HG03095 (cell line): Measurements from ENCODE around the gene ANTKMT.

Source experiments
- ATAC-seq: cut with Tn5 transposase; IDR thresholded peaks from one replicate; pipeline ENCODE4 v1.9.1; 2021; ENCODE audit warnings: moderate library complexity; ENCODE audit not compliant: unreplicated experiment

Gene ANTKMT

DNA sequence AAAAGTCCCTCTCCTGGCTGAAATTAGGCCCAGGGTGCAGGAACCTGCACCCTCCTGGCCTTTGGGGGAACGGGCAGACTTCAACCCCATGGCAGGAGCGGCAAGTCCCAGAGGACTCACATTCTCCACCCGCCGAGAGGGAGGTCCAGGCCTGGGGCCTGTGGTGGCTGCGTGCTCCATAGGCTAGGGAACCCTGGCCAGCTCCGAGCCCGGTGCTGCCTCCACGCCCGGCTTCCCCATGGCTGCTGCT lies 5.2 kb downstream of the ANTKMT start:
- ATAC-seq, result no peak

DNA sequence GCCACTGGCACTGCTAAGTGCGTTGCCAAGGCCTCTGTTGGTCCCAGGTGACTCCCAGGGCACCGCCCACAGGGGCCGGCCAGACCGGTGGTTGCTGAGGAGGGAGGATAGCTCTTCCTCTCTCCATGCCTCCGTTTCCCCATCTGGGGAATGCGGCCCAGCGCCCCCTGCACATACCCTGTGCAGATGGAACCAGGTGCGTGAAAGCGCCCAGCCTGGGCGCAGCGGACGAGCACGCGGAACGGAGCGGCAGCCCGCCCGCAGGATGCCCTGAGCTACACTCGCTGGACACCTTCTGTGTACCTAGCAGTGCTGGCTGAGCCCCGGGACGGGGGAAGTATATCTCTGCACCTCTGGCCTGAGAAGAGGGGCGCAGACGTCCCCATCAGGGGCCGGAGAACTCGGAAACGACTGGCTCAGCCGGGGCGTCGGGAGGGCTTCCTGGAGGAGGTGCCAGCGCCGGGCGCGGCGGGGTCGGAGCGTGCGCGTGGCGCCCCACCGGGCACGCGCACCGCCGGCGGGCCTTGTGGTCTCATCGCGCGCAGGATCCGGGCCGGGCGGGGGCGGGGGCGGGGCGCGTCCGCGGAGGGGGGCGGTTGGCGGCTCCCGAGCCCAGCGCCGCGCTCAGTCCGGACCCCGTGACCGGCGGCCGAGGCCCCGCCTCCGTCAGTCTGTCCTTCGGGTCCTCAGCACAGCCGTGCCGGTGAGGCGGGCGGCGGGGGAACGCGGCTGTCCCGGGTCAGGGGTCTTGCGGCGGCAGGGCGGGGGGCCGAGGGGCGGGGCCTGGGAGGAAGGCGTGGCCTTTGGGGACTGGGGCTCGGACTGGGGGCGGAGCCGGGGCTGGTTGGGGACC lies 5.7 kb downstream of the ANTKMT start, which contains the start of the genes CCDC78 and HAGHL:
Gene CCDC78 (minus strand): TSS at position 6 of the 853 bp plus-strand sequence. CDS start 76 bp downstream, outside the sequence.
Gene HAGHL (plus strand): TSS at position 669 of the 853 bp plus-strand sequence. CDS start 404 bp downstream, outside the sequence.
- ATAC-seq, result no peak

DNA sequence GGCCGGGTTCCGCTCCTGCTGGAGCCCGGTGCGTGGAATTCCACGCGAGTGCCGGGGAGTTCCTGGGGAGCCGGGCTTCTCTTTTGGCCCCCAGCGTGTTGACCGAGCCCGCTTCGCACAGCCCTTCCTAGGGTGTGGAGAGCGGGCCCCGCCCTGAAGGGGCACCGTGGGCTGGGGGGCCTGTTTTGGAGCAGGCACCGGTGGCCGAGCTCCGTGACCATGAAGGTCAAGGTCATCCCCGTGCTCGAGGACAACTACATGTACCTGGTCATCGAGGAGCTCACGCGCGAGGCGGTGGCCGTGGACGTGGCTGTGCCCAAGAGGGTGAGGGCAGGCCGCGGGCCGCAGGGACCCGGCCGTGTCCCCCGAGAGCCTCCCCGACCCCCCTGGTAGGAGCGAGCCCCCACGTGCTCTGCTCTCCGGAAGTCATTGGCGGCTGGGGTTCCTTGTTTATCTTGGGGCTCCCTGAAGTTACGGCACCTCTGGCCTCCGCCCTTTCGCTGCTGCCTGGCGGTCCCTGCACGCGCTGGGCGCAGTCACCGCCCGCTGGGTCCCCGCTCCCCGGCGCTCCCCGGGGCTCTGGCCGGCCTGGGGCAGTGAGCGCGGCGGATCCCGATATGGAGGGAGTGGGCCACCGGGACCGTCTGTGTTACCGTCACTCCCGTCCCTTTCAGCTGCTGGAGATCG lies 6.5 kb downstream of the ANTKMT start:
- no peak for ATAC-seq

DNA sequence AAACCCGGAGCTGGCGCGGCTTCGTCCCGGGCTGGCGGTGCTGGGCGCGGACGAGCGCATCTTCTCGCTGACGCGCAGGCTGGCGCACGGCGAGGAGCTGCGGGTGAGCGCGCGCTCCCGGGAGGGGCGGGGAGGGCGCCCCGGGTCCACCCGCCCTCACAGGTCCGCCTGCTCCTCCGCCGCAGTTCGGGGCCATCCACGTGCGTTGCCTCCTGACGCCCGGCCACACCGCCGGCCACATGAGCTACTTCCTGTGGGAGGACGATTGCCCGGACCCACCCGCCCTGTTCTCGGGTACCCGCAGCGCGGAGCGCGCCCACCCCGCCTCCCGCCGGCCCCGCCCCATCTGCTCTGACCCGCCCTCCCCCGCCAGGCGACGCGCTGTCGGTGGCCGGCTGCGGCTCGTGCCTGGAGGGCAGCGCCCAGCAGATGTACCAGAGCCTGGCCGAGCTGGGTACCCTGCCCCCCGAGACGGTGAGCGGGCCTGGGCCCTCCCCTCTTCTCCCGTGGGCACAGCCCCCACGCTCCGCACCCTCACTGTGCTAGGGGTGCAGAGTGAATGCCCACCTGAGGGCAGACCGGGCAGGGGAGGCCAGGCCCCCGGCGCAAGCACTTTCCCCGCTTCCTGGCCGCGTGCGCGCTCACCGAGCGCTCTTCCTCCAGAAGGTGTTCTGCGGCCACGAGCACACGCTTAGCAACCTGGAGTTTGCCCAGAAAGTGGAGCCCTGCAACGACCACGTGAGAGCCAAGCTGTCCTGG lies 7.4 kb downstream of the ANTKMT start:
- ATAC-seq, result no peak

DNA sequence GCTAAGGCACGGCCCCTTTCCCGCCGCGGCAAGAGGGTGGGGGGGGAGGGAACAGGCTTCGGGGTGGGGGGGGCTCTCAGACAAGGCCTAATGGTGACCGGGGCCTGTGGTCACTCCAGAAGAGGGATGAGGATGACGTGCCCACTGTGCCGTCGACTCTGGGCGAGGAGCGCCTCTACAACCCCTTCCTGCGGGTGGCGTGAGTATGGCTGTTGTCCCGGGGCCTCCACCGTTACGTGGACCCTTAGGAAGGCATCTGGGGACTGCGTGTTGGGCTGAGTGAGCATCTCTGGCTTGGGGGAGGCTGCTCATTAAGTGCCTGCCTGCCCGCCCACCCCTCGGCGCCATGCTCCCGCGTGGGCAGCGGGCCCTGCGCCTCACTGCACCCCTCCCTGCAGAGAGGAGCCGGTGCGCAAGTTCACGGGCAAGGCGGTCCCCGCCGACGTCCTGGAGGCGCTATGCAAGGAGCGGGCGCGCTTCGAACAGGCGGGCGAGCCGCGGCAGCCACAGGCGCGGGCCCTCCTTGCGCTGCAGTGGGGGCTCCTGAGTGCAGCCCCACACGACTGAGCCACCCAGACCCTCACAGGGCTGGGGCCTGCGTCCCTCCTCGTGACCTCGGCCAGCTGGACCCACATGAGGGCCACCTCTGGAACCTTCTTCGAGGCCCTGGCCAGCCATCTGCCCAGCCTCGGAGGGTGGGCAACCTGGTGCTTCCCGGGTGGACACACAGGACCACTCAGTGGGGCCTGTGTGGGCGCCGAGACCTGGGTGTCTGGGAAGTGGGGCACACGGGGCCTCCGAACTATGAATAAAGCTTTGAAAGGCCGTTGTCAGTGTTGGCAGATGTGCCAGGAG lies 8.2 kb downstream of the ANTKMT start:
- ATAC-seq, result no peak

DNA sequence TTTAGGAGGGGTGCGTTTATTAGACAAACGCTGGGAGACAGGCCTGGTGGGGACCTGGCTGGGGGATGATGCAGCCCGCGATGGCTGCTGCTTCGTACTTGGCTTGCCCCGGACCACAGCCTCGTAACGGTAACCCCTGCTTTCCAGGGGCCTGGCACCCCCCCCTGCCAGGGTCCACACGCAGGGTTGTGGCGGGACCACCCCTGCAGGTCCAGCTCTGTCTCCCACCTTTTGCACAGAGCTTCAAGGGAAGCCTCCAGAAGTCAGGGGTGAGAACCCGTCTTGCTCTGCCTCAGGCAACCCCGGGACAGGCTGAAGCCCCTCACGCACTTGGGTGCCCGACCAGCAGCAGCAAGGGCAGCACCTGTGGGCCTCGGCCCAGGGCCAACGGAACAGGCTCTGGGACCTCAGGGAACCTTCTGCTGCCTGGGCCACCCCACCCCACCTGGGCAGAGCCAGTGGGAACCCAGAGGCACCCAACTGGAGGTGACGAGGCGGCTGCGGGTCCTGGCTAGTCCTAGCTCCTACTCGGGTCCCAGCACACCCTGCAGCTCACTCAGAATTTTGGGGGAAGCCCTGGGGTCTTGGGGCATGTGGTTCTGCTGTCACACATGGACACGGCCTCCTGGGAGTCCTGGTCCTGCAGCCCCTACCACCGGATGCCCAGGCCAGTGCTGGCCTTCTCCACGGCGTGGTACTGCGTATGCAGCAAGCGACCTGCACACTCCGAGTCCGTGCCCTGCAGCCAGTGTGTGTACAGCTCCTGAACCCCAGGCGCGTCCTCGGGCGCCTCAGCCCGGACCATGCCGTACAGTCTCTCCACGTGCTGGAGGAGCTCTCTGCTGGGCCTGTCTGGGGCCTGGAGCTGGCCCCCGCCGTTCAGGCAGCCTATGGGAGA lies 9.1 kb downstream of the ANTKMT start:
- no peak for ATAC-seq

DNA sequence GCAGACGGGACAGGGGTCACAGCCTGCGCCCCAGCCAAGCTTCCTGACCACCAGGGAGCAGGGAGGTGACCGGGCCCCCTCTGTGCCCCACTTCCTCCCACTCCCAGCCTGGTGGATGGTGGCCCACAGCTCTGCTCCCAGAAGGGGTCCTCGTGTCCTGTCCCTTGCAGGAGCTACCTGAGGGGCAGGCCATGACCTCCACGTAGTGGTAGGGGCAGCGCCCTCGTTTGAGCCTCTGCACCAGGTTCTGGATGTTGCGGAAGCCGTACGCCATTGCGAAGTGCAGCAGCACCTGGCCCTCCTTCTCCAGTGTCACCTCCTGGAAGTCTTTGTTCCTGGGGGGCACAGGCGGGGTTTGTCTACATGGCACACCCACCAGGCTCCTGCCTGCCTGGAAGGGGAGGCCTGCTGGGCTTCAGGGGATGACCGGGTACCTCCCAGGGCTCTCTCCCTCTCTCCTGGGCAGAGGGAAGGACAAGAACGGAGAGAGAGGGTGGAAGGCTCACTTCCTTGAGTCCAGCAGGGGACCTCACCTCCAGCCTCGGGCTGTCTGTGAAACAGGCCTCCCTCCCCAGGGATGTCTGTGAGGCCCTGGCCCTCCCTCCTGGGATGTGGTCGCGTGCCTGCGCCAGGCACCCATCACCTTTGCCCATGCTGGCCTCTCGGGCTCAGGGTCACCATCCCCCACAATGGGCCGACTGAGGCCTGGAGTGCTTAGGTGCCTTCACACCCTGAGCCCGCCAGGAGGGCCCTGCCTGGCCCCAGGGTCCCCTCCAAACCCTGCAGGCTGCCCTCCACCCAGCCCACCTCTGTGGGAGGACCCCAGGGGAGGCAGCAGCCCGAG lies 9.9 kb downstream of the ANTKMT start:
- ATAC-seq, result no peak

DNA sequence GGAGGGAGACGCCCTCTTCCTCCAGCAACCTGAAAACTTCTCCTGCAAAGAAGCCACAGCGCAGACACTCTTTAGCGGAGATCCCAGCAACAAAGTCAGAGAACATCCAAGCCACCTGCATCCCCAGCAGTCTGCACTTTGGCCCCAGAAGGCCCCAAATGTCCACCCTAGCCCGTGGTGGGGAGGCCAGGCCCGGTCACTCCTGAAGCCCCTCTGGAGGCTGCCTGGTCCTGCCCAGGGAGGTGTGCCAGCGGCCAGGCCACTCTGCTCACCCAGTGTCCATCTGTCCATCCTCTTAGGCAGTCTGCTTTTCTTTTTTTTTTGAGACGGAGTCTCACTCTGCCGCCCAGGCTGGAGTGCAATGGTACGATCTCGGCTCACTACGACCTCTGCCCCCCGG lies 11.4 kb downstream of the ANTKMT start:
- no peak for ATAC-seq

DNA sequence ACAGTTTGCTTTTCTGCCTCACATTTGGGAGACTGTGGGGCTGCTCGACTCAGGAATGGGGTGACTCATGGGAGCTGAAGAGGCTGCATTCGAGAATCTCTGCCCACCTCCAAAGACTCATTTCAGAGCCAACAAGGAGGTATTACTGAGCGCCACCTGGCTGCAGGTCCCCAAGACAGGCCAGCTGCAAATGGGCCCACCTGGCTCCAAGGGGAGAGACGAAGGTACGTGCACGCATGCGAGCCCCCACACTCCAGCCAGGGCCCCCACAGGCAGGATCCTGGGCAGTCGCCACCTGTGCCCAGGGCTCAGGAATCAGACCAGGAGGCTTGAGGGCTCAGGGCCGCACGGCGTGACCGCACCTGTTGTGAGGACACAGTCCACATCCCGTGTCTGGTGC lies 12.0 kb downstream of the ANTKMT start:
- ATAC-seq, result no peak

DNA sequence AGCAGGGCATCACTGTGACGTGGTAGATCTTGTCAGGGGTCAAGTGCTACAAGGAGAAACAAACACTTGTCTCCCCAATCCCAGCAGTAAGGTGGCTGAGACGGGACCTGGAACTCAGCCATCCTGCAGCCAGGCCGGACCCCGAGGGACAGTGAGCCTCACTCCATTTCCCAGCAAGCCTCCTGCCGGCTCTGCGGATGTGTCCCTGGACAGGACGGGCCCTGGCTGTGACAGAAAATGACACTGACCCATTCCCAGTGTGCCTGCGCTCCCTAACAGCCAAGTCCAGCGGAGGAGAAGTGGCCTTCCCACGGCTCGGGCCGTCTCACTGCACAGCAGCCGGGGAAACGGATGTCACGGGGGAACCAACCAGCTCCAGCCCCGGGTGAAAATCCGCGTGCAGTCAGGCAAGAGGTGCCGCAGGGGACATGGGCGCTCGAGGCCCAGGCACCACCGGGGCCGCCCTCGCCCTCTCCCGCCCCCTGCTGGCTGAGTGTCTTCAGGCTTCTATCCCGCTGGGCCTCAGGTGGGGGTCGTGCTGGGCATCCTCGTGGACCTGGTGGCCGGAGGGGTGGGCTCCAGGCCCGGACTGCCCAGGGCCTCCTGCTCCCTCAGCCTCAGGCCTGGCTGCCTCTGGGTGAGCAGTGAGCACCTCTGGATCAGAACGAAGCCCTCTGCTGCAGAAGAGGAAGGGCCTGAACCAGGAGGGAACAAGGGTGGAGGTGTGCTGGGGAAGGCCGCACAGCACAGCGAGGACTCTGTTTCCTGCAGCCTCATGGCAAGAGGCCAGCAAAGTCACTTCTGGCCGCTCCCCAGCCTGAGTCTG lies 12.6 kb downstream of the ANTKMT start:
- ATAC-seq, result no peak

DNA sequence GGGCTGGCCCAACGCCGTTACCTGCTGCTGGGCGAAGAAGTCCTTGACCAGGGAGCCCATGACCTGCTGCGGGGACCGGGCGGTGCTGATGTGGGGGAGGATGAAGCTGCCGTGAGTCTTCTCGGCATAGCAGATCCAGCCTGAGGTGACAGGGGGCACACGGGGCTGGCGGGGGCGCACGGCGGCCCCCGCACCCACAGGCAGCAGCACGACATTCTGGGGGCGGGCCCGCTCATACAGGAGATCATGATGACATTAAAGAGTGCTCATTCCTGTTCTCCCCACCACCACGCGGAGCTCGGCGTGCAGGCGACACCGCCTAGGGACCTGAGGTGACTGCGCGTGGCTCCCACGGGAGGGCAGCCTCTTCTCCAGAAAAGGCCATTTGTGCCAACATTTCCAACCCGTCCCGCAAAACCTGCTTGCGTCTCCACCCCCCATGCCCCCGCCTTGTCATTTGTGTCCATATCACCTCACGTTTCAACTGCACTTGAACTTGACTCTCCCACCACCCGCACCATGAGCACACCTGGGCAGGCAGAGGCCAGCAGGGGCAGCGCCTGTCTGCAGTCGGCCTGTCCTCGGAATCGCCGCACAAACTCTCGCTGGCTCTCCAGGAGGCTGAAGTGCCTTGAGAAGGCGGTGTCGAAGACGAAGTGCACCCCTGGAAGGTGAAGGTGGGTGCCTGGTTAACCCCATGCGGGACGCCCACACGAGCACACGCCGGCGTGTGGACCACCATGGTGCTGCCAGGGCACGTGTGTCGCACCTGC lies 13.4 kb downstream of the ANTKMT start:
- no peak for ATAC-seq

DNA sequence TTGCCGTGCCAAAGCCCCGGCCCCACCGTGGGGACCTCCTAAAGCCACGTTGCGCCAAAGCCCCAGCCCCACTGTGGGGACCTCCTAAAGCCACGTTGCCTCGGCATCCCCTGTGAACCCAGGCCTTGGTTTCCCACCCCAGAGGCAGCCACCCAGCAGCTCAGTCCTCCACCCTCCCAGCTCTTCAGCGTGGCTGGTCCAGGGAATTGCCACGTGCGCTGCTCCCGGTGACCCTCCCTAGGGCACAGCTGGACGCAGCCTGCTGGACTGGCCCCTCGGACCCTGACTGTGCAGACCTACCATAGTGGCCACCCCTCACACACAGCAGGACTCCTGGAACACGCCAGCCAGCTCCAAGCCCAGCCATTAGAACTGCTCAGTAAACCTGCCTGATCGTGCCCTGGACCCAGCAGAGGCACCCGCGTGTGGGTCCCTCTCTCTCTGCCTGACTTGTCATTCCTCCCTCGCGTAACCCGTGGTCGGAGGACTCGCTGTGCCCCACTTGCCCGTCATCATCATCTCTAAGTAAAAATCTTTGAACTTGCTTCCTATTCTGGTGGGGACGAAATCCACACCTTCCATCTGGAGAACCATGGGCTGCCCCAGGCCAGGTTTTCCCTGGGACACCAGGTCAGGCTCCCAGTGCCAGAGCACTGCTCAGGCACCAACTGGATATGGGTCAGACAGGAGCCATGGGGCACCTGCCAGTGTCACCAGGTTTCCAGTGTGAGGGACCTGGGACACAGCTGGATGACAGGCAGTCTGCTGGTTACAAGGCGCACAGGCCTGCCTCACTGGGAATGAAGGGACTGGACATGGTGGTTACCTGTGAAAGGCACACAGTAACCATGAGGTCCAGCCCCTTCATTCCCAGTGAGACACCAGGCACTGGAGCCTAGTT lies 14.3 kb downstream of the ANTKMT start:
- ATAC-seq, result no peak

DNA sequence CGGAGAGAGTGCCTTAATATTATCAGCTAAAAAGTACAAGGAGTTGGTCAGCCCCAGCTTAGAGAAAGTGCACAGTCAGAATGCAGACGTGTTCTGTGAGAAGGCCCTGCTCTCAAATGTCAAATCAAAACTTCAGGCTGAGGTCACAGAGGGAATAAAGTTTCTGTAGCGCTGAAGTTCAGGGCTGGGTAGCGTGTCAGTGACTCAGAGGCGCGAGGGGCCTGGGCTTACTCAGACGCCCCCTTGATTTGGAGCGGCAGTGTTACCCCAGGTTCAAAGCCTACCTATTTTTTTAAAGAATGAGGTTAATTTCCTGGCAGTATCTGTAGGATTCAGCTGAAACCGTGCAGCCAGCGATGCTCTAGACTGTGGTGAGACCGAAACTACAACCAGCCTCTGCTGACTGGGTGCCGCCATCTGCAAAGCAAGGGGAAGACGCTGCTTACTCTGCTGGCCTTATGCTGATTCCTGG lies 15.1 kb downstream of the ANTKMT start:
- ATAC-seq, result no peak

DNA sequence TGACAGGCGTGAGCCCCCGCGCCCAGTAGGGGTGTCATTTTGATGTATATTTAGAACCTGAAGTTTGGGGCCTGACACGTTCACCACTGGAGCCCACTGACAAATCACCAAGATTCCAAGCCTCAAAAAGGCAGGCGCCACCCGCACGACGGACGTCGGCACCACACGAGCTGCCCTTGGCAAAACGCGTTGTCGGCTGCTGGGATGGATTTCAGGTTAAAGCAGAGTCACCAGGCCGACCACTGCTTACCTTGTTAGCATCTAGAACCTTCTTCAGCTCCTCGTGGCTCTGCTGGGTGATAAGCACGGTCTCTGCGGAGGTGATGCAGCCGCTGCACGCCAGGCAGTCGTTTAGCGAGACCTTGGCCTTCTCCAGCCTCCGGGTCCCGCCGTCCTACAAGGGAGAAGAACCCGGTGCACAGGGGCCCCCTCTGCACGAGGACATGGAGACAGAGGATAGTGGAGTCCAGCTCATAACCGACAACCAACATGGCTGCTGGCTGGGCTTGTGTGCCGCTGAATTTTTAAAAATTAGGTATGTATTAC lies 16.1 kb downstream of the ANTKMT start:
- ATAC-seq, result no peak

DNA sequence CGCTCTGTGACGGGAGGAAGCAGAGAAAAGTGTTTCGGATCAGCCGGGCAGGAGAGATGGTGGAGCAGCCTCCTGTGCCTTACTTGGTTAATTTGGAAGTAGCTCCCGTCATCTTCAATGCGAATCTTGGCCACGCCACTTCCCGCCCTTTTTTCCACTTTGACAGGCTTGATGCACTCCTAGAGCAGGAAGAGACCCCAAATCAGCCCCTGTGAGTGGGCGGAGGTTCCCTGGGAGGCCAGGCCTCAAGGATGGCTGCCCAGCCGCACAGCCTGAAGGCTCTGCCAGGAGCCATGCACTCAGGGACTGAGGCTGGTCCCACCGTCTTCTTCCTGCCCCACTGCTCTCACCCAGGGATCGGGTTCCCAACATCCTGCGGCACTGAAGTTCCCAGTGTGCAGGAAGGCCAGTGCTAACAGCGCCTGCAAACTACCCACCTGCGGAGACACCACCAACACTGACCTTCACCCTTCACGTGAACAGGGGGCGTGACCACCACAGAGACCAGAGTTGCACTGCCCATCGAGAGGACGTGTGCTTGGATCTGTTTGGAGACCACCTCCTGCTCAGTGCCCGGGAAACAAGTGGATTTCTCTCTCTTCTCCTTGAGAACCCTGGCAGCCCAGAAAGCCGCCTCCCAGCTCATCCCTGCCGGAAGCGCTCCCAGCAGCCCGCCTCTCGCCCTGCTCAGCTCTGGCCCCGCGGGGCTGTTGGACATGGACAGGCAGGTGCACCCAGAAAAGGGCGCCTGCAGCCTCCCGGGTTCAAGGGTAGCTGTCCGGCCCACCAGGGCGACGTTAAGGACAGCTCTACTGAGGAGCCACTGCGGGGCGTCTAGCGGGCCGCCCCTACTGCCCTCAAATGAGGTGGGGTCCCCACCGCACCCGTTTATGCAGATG lies 18.9 kb downstream of the ANTKMT start:
- no peak for ATAC-seq
